SU-DHL-6 (cell line): ENCODE results near the gene FAM13C.

ENCODE experiments used
- H2AFZ ChIP-seq: fragments of 200-600 bp; sonication (generic); 2 replicates; pipeline ENCODE4 v1.6.1; 2014; ENCODE audit warnings: low read depth, mild to moderate bottlenecking, moderate library complexity, mixed read lengths, antibody characterized with exemption, low read length; ENCODE audit not compliant: severe bottlenecking
- H3F3A ChIP-seq: fragments of 200-600 bp; shearing (Covaris generic); 2 replicates; pipeline ENCODE4 v1.6.0; 2016; ENCODE audit warnings: antibody characterized with exemption, mild to moderate bottlenecking; ENCODE audit not compliant: insufficient read depth
- H3K27ac ChIP-seq: fragments of 200-600 bp; sonication (generic); 2 replicates; pipeline ENCODE4 v1.5.1; 2016; ENCODE audit warnings: low read depth, mild to moderate bottlenecking, low read length, moderate library complexity, mixed read lengths
- H3K27me3 ChIP-seq: fragments of 200-600 bp; sonication (generic), shearing (Covaris generic); 2 replicates; pipeline ENCODE4 v1.6.0; 2014; ENCODE audit warnings: mild to moderate bottlenecking, low read length
- H3K36me3 ChIP-seq: fragments of 200-600 bp; sonication (generic); 2 replicates; pipeline ENCODE4 v1.6.1; 2014; ENCODE audit warnings: mild to moderate bottlenecking, low read length, mixed read lengths
- H3K4me2 ChIP-seq: fragments of 300-600, 200-600 bp; shearing (Covaris generic), sonication (generic); 2 replicates; pipeline ENCODE4 v1.6.0; 2014; ENCODE audit warnings: low read length, low read depth, mild to moderate bottlenecking; ENCODE audit not compliant: poor library complexity, severe bottlenecking
- H3K4me3 ChIP-seq: fragments of 200-600 bp; sonication (generic); 2 replicates; pipeline ENCODE4 v1.5.1; 2014; ENCODE audit warnings: antibody characterized with exemption, low read length, mild to moderate bottlenecking, mixed read lengths; ENCODE audit not compliant: insufficient read depth, poor library complexity, severe bottlenecking
- H3K79me2 ChIP-seq: fragments of 200-600 bp; sonication (generic); 2 replicates; pipeline ENCODE4 v1.6.1; 2014; ENCODE audit warnings: mild to moderate bottlenecking, low read length, moderate library complexity; ENCODE audit not compliant: insufficient read depth
- H3K9ac ChIP-seq: fragments of 200-600 bp; sonication (generic); 2 replicates; pipeline ENCODE4 v1.7.0; 2014; ENCODE audit warnings: mild to moderate bottlenecking, low read length
- H3K9me2 ChIP-seq: fragments of 200-600 bp; sonication (generic); replicated peaks from 2 replicates; pipeline ENCODE4 v1.6.1; 2014; ENCODE audit warnings: low read length; ENCODE audit not compliant: insufficient read depth
- H3K9me3 ChIP-seq: fragments of 200-600 bp; sonication (generic); 2 replicates; pipeline ENCODE4 v1.6.1; 2014; ENCODE audit warnings: low read length, mixed read lengths; ENCODE audit not compliant: insufficient read depth
- H4K20me1 ChIP-seq: fragments of 200-600 bp; sonication (generic); 2 replicates; pipeline ENCODE4 v1.6.1; 2014; ENCODE audit warnings: low read depth, mild to moderate bottlenecking, antibody characterized with exemption, low read length, moderate library complexity, mixed read lengths
- CTCF ChIP-seq: fragments of 200-600 bp; sonication (generic); IDR thresholded peaks from one replicate; pipeline ENCODE4 v1.5.1; 2017; ENCODE audit warnings: antibody characterized with exemption, mild to moderate bottlenecking, low read length, moderate library complexity; ENCODE audit not compliant: insufficient read depth, poor library complexity, severe bottlenecking
- EZH2phosphoT487 ChIP-seq: fragments of 200-600 bp; sonication (generic), shearing (Covaris generic); conservative IDR thresholded peaks from 2 replicates; pipeline ENCODE4 v1.6.1; 2018; ENCODE audit warnings: mild to moderate bottlenecking, antibody characterized with exemption, low read length, moderate library complexity, mixed read lengths

The FAM13C gene

GRCh38 chr10:59322131-59322530 is 40.2 kb downstream of the FAM13C start:
- no peak overlapping the region for H3K9ac ChIP-seq
- no peaks in the 10 kb centered on the region for H3K36me3 ChIP-seq
- no peak for TF ChIP-seq EZH2phosphoT487
- no peak for TF ChIP-seq CTCF
- no peak overlapping the region for H2AFZ ChIP-seq
- H3K9me2 ChIP-seq = no peaks in the 10 kb centered on the region
- H3K4me3 ChIP-seq = no peak overlapping the region
- H3K27ac ChIP-seq = no peak overlapping the region
- no peaks in the 10 kb centered on the region for H4K20me1 ChIP-seq
- no peak overlapping the region for H3K4me2 ChIP-seq
- no peaks in the 10 kb centered on the region for H3F3A ChIP-seq
- H3K79me2 ChIP-seq = no peaks in the 10 kb centered on the region
- H3K27me3 ChIP-seq = no peaks in the 10 kb centered on the region
- no peaks in the 10 kb centered on the region for H3K9me3 ChIP-seq

DNA sequence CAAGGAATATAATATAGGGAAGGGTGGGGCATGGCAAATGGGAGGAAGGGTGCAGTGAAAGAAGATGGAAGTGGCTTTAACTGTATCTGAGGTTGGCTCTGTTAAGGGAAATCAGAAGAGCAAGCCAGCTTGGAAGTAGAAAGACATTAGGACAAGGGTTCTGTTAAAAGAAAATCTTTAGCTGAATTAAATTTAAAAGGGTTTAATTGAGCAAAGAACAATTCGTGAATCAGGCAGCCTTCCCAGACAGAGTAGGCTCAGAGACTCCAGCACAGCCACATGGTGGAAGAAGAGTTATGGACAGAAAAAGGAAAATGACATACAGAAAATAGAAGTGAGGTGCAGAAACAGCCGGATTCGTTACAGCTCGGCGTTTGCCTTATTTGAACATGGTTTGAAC is 42.0 kb downstream of the FAM13C start:
- H3K27me3 ChIP-seq = no peaks in the 10 kb centered on the region
- H3F3A ChIP-seq = no peaks in the 10 kb centered on the region
- no peak for TF ChIP-seq EZH2phosphoT487
- no peak for TF ChIP-seq CTCF
- H3K9me3 ChIP-seq = no peaks in the 10 kb centered on the region
- H3K4me3 ChIP-seq = no peak overlapping the region
- H3K79me2 ChIP-seq = no peaks in the 10 kb centered on the region
- H3K36me3 ChIP-seq = no peaks in the 10 kb centered on the region
- no peaks in the 10 kb centered on the region for H4K20me1 ChIP-seq
- no peak overlapping the region for H2AFZ ChIP-seq
- H3K9ac ChIP-seq = no peak overlapping the region
- H3K4me2 ChIP-seq = no peak overlapping the region
- H3K9me2 ChIP-seq = no peaks in the 10 kb centered on the region
- no peak overlapping the region for H3K27ac ChIP-seq

DNA sequence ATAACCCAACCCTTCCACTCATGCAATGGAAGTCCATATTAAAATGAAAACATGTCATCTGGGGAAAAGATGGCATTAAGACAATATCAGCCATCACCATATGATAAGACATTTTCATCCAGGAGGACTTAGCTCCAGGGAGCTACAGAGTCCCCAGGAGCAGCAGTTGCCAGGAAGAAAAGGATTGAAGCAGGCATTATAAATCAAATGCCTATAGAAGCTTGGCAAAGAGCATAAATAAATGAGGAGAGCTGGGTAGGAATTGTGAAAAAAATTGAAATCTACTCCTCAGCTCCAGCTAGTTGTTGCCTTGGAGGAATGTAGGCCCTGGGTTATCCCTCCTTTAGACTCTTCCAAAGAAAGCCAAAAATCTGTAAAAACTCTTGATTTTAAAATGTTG is 42.5 kb downstream of the FAM13C start:
- Histone ChIP-seq H3F3A (no peaks in the 10 kb centered on the region), H3K9me3 (no peaks in the 10 kb centered on the region), H3K4me3 (no peak overlapping the region), H3K9ac (no peak overlapping the region), H4K20me1 (no peaks in the 10 kb centered on the region), H3K79me2 (no peaks in the 10 kb centered on the region), H3K4me2 (no peak overlapping the region), H3K9me2 (no peaks in the 10 kb centered on the region), H2AFZ (no peak overlapping the region), H3K27me3 (no peaks in the 10 kb centered on the region), H3K36me3 (no peaks in the 10 kb centered on the region), H3K27ac (no peak overlapping the region)
- no peak for TF ChIP-seq CTCF
- TF ChIP-seq EZH2phosphoT487 = no peak

GRCh38 chr10:59317066-59317465 is 45.3 kb downstream of the FAM13C start:
- Histone ChIP-seq H3K4me2 (no peak overlapping the region), H3K9me2 (no peaks in the 10 kb centered on the region), H3K36me3 (no peaks in the 10 kb centered on the region), H3F3A (no peaks in the 10 kb centered on the region), H3K79me2 (no peaks in the 10 kb centered on the region), H3K4me3 (no peak overlapping the region), H3K9me3 (no peaks in the 10 kb centered on the region), H4K20me1 (no peaks in the 10 kb centered on the region), H3K27me3 (no peaks in the 10 kb centered on the region), H3K27ac (no peak overlapping the region), H2AFZ (no peak overlapping the region), H3K9ac (no peak overlapping the region)
- TF ChIP-seq EZH2phosphoT487 = no peak
- no peak for TF ChIP-seq CTCF
